ENCODE measurements around the gene SMIM27. TPM values are rescaled to one million over a fixed set of nuclear protein-coding genes. Genes with fewer than 3 reads are reported as not detected.

The SMIM27 gene
- total RNA-seq, 2 experiments from 2014 or later: 12.7 to 16.8 TPM

DNA sequence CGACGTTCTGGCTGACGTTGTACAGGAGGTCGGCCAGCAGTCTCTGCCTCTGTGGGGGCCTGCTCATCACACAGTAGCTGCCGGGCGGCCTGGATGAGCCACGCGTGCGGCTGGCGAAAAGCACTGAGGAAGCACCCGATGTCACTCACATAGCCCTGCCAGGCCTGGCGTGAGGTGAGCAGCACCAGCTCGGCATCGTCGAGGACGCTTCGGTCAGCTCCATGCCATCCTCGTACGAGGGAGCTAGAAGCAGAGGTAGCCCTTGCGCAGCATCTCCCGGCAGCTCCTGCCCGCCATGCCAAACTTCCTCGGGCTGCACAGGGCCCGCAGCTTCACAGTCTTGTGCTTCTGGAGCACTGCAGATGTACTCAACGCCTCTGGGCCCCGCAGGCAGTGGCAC is 14.6 kb downstream of the SMIM27 start:
- no peaks in the 10 kb centered on the region for H3K27me3 Mint-ChIP-seq
- ATAC-seq (ENCODE audit: poor library complexity) (no peak), DNase-seq (no peak)
- Histone ChIP-seq H3K9me3 (ENCODE audit: control insufficient read depth in 1 of 2, insufficient read depth in 1 of 2, low read length in 2 of 2) (no peaks in the 10 kb centered on the region), H3K36me3 (ENCODE audit: insufficient read depth, low read length) (peaks cover 34% of the 10 kb centered on the region), H3K27me3 (ENCODE audit: control insufficient read depth in 1 of 2, insufficient read depth in 2 of 2, low read length in 2 of 2) (no peaks in the 10 kb centered on the region), H3K4me3 (ENCODE audit: low read length) (no peak overlapping the region), H3K4me1 (ENCODE audit: insufficient read depth, low read length) (no peaks in the 10 kb centered on the region), H3K27ac (ENCODE audit: low read depth in 1 of 2, low read length in 2 of 2) (no peak overlapping the region)
- H3K4me3 Mint-ChIP-seq: no peak overlapping the region
- POLR2A ChIA-PET: interaction anchor here (2.2 kb wide), 1 partner anchor 16 kb away, joined by 10 read pairs; no protein-coding TSS in a partner anchor
- intact Hi-C loops (cut with DNase I, micrococcal nuclease): no loop called here
- peaks cover 63% of the 10 kb centered on the region for H3K36me3 Mint-ChIP-seq (ENCODE audit: low read depth)
- H3K27ac Mint-ChIP-seq: no peak overlapping the region
- H3K4me1 Mint-ChIP-seq (ENCODE audit: low read depth): peaks cover 28% of the 10 kb centered on the region
- TF ChIP-seq, protein P1, sequence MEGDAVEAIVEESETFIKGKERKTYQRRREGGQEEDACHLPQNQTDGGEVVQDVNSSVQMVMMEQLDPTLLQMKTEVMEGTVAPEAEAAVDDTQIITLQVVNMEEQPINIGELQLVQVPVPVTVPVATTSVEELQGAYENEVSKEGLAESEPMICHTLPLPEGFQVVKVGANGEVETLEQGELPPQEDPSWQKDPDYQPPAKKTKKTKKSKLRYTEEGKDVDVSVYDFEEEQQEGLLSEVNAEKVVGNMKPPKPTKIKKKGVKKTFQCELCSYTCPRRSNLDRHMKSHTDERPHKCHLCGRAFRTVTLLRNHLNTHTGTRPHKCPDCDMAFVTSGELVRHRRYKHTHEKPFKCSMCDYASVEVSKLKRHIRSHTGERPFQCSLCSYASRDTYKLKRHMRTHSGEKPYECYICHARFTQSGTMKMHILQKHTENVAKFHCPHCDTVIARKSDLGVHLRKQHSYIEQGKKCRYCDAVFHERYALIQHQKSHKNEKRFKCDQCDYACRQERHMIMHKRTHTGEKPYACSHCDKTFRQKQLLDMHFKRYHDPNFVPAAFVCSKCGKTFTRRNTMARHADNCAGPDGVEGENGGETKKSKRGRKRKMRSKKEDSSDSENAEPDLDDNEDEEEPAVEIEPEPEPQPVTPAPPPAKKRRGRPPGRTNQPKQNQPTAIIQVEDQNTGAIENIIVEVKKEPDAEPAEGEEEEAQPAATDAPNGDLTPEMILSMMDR (IDR thresholded peaks at IDR 0.05): no peak
- CTCF ChIA-PET: interaction anchor here (1.6 kb wide), 1 partner anchor 189 kb away, joined by 3 read pairs; no protein-coding TSS in a partner anchor
- no peaks in the 10 kb centered on the region for H3K9me3 Mint-ChIP-seq

DNA sequence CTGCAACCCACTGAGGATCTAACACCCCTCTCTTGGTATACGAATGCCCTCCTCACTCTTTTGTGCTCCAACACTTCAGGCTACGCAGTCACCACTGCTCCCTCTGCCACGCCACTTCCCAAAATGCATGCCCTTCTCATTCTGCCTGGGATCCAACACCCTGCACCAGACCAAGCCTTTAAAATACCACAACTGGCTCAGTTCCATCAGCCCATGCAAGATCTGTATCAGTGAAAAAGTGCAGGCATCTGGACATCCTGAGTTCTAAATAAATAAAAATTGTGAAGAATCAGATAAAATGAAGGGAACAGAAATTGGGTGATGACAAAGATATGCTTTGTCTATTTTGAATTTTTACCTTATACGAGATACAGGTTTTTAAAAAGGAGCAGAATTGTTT is 18.1 kb downstream of the SMIM27 start:
- peaks cover 31% of the 10 kb centered on the region for H3K36me3 ChIP-seq (ENCODE audit: insufficient read depth, low read length)
- no peaks in the 10 kb centered on the region for H3K9me3 Mint-ChIP-seq
- peaks cover 54% of the 10 kb centered on the region for H3K36me3 Mint-ChIP-seq (ENCODE audit: low read depth)
- H3K27ac Mint-ChIP-seq: peak overlapping the region; percentile 30
- ATAC-seq (ENCODE audit: poor library complexity) (no peak), DNase-seq (no peak)
- peaks cover 42% of the 10 kb centered on the region for H3K4me1 Mint-ChIP-seq (ENCODE audit: low read depth)
- H3K27me3 ChIP-seq (ENCODE audit: control insufficient read depth in 1 of 2, insufficient read depth in 2 of 2, low read length in 2 of 2): no peaks in the 10 kb centered on the region
- intact Hi-C loops (cut with DNase I, micrococcal nuclease): loop anchor here in 1 of 2 experiments (1.0 to 10.0 kb wide), 2 partner anchors 14 to 715 kb away; no protein-coding TSS in a partner anchor
- ChIA-PET POLR2A (no interaction called here), CTCF (no interaction called here)
- H3K4me3 Mint-ChIP-seq: peak overlapping the region; percentile 42
- TF ChIP-seq, protein P1 (IDR thresholded peaks at IDR 0.05): no peak
- H3K27me3 Mint-ChIP-seq: no peaks in the 10 kb centered on the region
- no peak overlapping the region for H3K27ac ChIP-seq (ENCODE audit: low read depth in 1 of 2, low read length in 2 of 2)
- H3K4me1 ChIP-seq (ENCODE audit: insufficient read depth, low read length): peaks cover 5% of the 10 kb centered on the region
- no peak overlapping the region for H3K4me3 ChIP-seq (ENCODE audit: low read length)
- no peaks in the 10 kb centered on the region for H3K9me3 ChIP-seq (ENCODE audit: control insufficient read depth in 1 of 2, insufficient read depth in 1 of 2, low read length in 2 of 2)

DNA sequence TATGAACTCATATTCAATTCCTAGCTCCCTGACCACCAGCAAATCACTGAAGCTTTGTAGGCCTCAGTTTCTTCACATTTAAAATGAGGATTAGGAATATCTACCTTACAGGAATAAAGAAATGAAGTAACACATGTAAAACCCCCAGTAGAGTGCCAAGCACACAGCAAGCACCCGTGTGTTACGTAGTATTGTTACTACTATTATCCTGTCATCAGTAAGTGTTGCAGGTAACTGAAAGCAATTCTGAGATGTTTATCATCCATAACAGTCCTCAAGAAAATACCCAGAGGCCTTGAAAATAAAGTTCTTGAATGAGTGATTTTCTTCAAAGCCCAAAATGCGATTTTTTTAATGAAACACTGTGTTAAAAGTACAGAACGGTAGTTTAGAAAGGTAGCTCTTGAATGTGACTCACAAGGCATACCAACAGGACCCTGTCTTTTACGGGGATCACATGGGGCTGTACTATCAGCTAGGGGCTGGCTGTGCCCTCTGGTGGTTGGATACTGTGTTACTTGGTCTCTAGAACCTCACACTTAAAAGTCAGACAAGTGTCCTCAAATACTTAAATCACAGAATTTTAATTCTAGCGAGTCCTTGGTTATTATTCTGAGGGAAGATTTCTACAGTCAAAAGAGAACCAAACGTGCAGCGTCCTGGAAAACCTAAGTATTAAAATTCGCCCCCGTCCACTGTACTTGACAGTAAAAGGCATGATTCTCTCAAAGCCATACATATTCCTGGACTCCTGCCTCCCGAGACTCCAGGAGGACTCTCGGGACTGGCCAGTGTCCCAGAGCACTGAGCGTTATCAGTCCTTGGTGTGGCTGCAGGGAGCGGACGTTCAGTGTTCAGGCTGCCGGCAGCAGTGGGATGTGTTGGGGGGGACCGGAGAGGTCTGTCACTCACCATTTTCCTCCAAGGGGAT is 20.1 kb downstream of the SMIM27 start:
- POLR2A ChIA-PET: interaction anchor here (0.7 to 3.1 kb wide), 8 partner anchors 17 to 430 kb away, joined by 3 to 77 read pairs (median 12); partner anchors contain the start of genes ACO1, APTX, RIGI and SMIM27
- Histone ChIP-seq H3K36me3 (ENCODE audit: insufficient read depth, low read length) (peaks cover 12% of the 10 kb centered on the region), H3K4me1 (ENCODE audit: insufficient read depth, low read length) (peaks cover 5% of the 10 kb centered on the region), H3K4me3 (ENCODE audit: low read length) (peak overlapping the region; percentile 74), H3K9me3 (ENCODE audit: control insufficient read depth in 1 of 2, insufficient read depth in 1 of 2, low read length in 2 of 2) (no peaks in the 10 kb centered on the region), H3K27ac (ENCODE audit: low read depth in 1 of 2, low read length in 2 of 2) (peak overlapping the region; percentile 74 to 87), H3K27me3 (ENCODE audit: control insufficient read depth in 1 of 2, insufficient read depth in 2 of 2, low read length in 2 of 2) (no peaks in the 10 kb centered on the region)
- DNase-seq (peak; percentile 44 to 92 (median 68)), ATAC-seq (ENCODE audit: poor library complexity) (peak; percentile 84)
- H3K27ac Mint-ChIP-seq: peak overlapping the region; percentile 97
- no peaks in the 10 kb centered on the region for H3K27me3 Mint-ChIP-seq
- TF ChIP-seq, protein P1 (IDR thresholded peaks at IDR 0.05): peak; percentile 81
- intact Hi-C loops (cut with DNase I, micrococcal nuclease): loop anchor here (1.0 to 10.0 kb wide), 4 partner anchors 20 to 713 kb away; partner anchors contain the start of genes APTX (in 2 of the 2), RIGI (in 1 of the 2), SMIM27 (in 1 of the 2) and TOPORS (in 1 of the 2)
- H3K36me3 Mint-ChIP-seq (ENCODE audit: low read depth): peaks cover 37% of the 10 kb centered on the region
- no peaks in the 10 kb centered on the region for H3K9me3 Mint-ChIP-seq
- CTCF ChIA-PET: interaction anchor here (0.6 to 12.1 kb wide), 14 partner anchors 8 to 194 kb away, joined by 3 to 206 read pairs (median 6); partner anchors contain the start of genes ACO1, RIGI, SMIM27 and TOPORS
- peaks cover 42% of the 10 kb centered on the region for H3K4me1 Mint-ChIP-seq (ENCODE audit: low read depth)
- H3K4me3 Mint-ChIP-seq: peak overlapping the region; percentile 99

Measured in CD4-positive, alpha-beta T cell (primary cell).